ENCODE data around the gene FBXO45. TPM values are rescaled to one million over a fixed set of nuclear protein-coding genes. Genes with fewer than 3 reads are reported as not detected.
A peak's percentile ranks its signal among the peaks of the same experiment; 100 is the strongest.

FBXO45 gene
- total and polyA plus RNA-seq, 2 donors (not counting 1 experiment from before 2014, with no cell fraction given), result 0.98 to 4.7 TPM

DNA sequence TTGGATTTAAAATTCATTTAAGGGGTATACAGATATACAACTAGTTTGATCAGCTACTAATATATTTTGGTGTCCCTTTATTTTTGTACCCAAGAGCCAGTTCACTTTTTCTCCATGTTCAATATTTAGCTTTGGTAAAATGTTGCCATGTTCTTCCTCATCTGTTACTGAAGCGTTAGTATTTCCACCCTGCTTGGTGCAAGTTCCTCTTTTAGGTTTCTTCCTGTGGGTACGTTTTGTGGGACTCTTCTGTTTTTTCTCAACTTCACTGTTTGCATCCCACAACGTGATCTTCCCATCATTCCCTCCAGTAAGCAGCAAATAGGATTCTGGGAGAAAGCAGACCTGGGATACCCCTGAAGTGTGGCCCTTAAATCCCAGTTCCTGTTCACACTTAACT lies 14.3 kb upstream of the FBXO45 start:
- Histone ChIP-seq H2AFZ (ENCODE audit: insufficient read depth, low read depth, low read length, poor library complexity, severe bottlenecking) (peak overlapping the region; percentile 44), H3K9ac (ENCODE audit: low read length) (peak overlapping the region; percentile 2), H3K36me3 (replicated peaks in 1 of 2; ENCODE audit: control extremely low read depth in 1 of 2, control insufficient read depth in 1 of 2, extremely low read depth in 1 of 2, insufficient read depth in 2 of 2, low read length in 1 of 2) (peaks cover under 1 to 8% of the 10 kb centered on the region in 2 experiments), H3K27ac (ENCODE audit: low read length in 2 of 2) (peak overlapping the region; percentile 28 to 29), H3K79me2 (ENCODE audit: control insufficient read depth, insufficient read depth, low read length) (peaks cover 3% of the 10 kb centered on the region), H3K27me3 (replicated peaks in 1 of 4; ENCODE audit: control extremely low read depth in 1 of 4, control insufficient read depth in 3 of 4, insufficient read depth in 4 of 4, low read length in 3 of 4) (no peaks in the 10 kb centered on the region), H3K4me2 (replicated peaks; ENCODE audit: low read depth, low read length, poor library complexity, severe bottlenecking) (peak overlapping the region; percentile 45), H3K4me1 (ENCODE audit: control insufficient read depth in 2 of 2, insufficient read depth in 2 of 2, low read length in 2 of 2) (peaks cover 17 to 20% of the 10 kb centered on the region in 2 donors), H3K9me3 (ENCODE audit: control extremely low read depth in 1 of 3, control insufficient read depth in 2 of 3, insufficient read depth in 1 of 3, low read length in 2 of 3) (peaks cover 2 to 10% (median 9%) of the 10 kb centered on the region in 3 donors), H4K20me1 (ENCODE audit: control insufficient read depth, insufficient read depth, low read length, poor library complexity, severe bottlenecking) (no peaks in the 10 kb centered on the region), H3K4me3 (ENCODE audit: control extremely low read depth in 1 of 5, extremely low read depth in 1 of 5, insufficient read depth in 1 of 5, low read depth in 2 of 5, low read length in 4 of 5) (peak overlapping the region in 1 of 5 experiments; percentile 6)
- no peak for ATAC-seq (ENCODE audit: low read depth)
- no peak for TF ChIP-seq EZH2 (IDR thresholded peaks at IDR 0.05; ENCODE audit: borderline replicate concordance, insufficient read depth, low read depth, low read length, poor library complexity, severe bottlenecking)
- TF ChIP-seq, protein P1, sequence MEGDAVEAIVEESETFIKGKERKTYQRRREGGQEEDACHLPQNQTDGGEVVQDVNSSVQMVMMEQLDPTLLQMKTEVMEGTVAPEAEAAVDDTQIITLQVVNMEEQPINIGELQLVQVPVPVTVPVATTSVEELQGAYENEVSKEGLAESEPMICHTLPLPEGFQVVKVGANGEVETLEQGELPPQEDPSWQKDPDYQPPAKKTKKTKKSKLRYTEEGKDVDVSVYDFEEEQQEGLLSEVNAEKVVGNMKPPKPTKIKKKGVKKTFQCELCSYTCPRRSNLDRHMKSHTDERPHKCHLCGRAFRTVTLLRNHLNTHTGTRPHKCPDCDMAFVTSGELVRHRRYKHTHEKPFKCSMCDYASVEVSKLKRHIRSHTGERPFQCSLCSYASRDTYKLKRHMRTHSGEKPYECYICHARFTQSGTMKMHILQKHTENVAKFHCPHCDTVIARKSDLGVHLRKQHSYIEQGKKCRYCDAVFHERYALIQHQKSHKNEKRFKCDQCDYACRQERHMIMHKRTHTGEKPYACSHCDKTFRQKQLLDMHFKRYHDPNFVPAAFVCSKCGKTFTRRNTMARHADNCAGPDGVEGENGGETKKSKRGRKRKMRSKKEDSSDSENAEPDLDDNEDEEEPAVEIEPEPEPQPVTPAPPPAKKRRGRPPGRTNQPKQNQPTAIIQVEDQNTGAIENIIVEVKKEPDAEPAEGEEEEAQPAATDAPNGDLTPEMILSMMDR (IDR thresholded peaks at IDR 0.05), result no peak
- intact Hi-C loops (cut with micrococcal nuclease), result no loop called here
- WGBS (ENCODE audit: insufficient coverage), result 0% methylated on average over 1 of the region's 3 CpGs
- ChIA-PET CTCF (interaction anchor here (0.6 to 1.1 kb wide), 3 partner anchors 15 to 316 kb away, joined by 3 to 6 read pairs (median 4); no protein-coding TSS in a partner anchor), POLR2A (interaction anchor here (0.6 kb wide), 1 partner anchor 1244 kb away, joined by 4 read pairs; no protein-coding TSS in a partner anchor)
- Mint-ChIP-seq H3K4me3 (peak overlapping the region; percentile 66), H3K27ac (peak overlapping the region; percentile 90), H3K9me3 (ENCODE audit: insufficient read depth) (no peaks in the 10 kb centered on the region), H3K4me1 (peaks cover 22% of the 10 kb centered on the region), H3K27me3 (no peaks in the 10 kb centered on the region)
- DNase-seq, result peak; percentile 50

DNA sequence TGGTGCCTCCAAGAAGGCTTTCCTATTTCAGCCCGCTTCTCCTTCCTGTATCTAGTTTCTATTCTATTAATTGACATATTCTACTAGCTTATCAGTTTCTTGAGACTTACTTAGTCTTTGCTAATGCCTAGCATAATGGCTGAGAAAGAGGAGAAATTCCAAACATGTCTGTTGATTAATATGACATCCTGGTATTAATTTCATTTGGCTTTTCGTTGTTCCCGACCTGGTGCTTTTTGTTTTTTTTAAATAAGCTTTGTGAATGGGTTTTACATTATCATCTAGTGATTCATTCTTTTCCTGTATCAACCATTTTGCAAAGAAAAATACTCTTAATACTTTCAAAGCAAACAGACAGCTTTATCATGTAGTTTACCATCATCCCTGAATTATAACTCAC lies 13.2 kb upstream of the FBXO45 start:
- H3K27me3 Mint-ChIP-seq, result no peaks in the 10 kb centered on the region
- H3K4me1 ChIP-seq (ENCODE audit: control insufficient read depth in 2 of 2, insufficient read depth in 2 of 2, low read length in 2 of 2), result peaks cover 17 to 20% of the 10 kb centered on the region in 2 donors
- H3K27ac Mint-ChIP-seq, result peak overlapping the region; percentile 39
- H2AFZ ChIP-seq (ENCODE audit: insufficient read depth, low read depth, low read length, poor library complexity, severe bottlenecking), result no peak overlapping the region
- H3K9ac ChIP-seq (ENCODE audit: low read length), result no peak overlapping the region
- H3K4me2 ChIP-seq (replicated peaks; ENCODE audit: low read depth, low read length, poor library complexity, severe bottlenecking), result no peak overlapping the region
- peaks cover 9 to 14% of the 10 kb centered on the region in 2 experiments for H3K36me3 ChIP-seq (replicated peaks in 1 of 2; ENCODE audit: control extremely low read depth in 1 of 2, control insufficient read depth in 1 of 2, extremely low read depth in 1 of 2, insufficient read depth in 2 of 2, low read length in 1 of 2)
- H4K20me1 ChIP-seq (ENCODE audit: control insufficient read depth, insufficient read depth, low read length, poor library complexity, severe bottlenecking), result no peaks in the 10 kb centered on the region
- intact Hi-C loops (cut with micrococcal nuclease), result no loop called here
- H3K4me3 ChIP-seq (ENCODE audit: control extremely low read depth in 1 of 5, extremely low read depth in 1 of 5, insufficient read depth in 1 of 5, low read depth in 2 of 5, low read length in 4 of 5), result no peak overlapping the region
- DNase-seq (no peak), ATAC-seq (ENCODE audit: low read depth) (no peak)
- ChIA-PET POLR2A (no interaction called here), CTCF (interaction anchor here (1.3 to 2.2 kb wide), 2 partner anchors 17 to 157 kb away, joined by 3 to 7 read pairs; partner anchors contain the start of genes CEP19 and PIGX)
- peaks cover 22% of the 10 kb centered on the region for H3K4me1 Mint-ChIP-seq
- H3K9me3 Mint-ChIP-seq (ENCODE audit: insufficient read depth), result no peaks in the 10 kb centered on the region
- WGBS (ENCODE audit: insufficient coverage), result no CpG with 5 or more reads among the region's 3 CpGs
- H3K27ac ChIP-seq (ENCODE audit: low read length in 2 of 2), result peak overlapping the region in 1 of 2 donors; percentile 51
- TF ChIP-seq EZH2 (IDR thresholded peaks at IDR 0.05; ENCODE audit: borderline replicate concordance, insufficient read depth, low read depth, low read length, poor library complexity, severe bottlenecking), result no peak
- TF ChIP-seq, protein P1 (IDR thresholded peaks at IDR 0.05), result no peak
- no peak overlapping the region for H3K4me3 Mint-ChIP-seq
- H3K27me3 ChIP-seq (replicated peaks in 1 of 4; ENCODE audit: control extremely low read depth in 1 of 4, control insufficient read depth in 3 of 4, insufficient read depth in 4 of 4, low read length in 3 of 4), result no peaks in the 10 kb centered on the region
- H3K79me2 ChIP-seq (ENCODE audit: control insufficient read depth, insufficient read depth, low read length), result peaks cover 6% of the 10 kb centered on the region
- peaks cover under 1 to 2% (median 1%) of the 10 kb centered on the region in 3 donors for H3K9me3 ChIP-seq (ENCODE audit: control extremely low read depth in 1 of 3, control insufficient read depth in 2 of 3, insufficient read depth in 1 of 3, low read length in 2 of 3)
